Posterior vena cava (tissue), 2 donors: ENCODE results near the gene SPTBN2. TPM values are rescaled to one million over a fixed set of nuclear protein-coding genes. Genes with fewer than 3 reads are reported as not detected.

ENCODE experiments used
- total RNA-seq, 2 donors: library from RNA; stranded (reverse); fragmentation: NEBNext Ultra II Directional; extraction: Animal tissue kit (Norgen Biotek cat#: 25700); gene quantifications; one replicate each; pipeline ENCODE4 v1.2.1, GENCODE V29; 2021
- donor health status: DM: yes; HTN: yes; CAD: no.
- donor health status: DM: yes; HTN: yes; CAD: no.

Gene SPTBN2
- total RNA-seq, 2 donors from 2014 or later = 4.2 to 5.9 TPM

Other genes starting within 250 kb of the SPTBN2 start
- gene DPP3, start 248.8 kb downstream of the SPTBN2 start, total RNA-seq = 10 to 100 TPM; 27.1 to 29.4 TPM
- gene BBS1, start 218.6 kb downstream of the SPTBN2 start, total RNA-seq = 10 to 100 TPM; 23.4 to 31.1 TPM
- 1 to 10 TPM; 9.0 TPM for gene ZDHHC24, start 183.2 kb downstream of the SPTBN2 start, total RNA-seq
- gene ACTN3, start 182.3 kb downstream of the SPTBN2 start, total RNA-seq = under 1 TPM; 0.14 to 0.51 TPM
- gene CTSF, start 160.6 kb downstream of the SPTBN2 start, total RNA-seq = 10 to 100 TPM; 38.6 to 73.9 TPM
- under 1 TPM; 0.24 to 0.46 TPM for gene CCDC87, start 136.2 kb downstream of the SPTBN2 start, total RNA-seq
- gene CCS, start 136.0 kb downstream of the SPTBN2 start, total RNA-seq = 10 to 100 TPM; 18.8 to 31.8 TPM
- 10 to 100 TPM; 39.7 to 51.7 TPM for gene RBM14, start 112.6 kb downstream of the SPTBN2 start, total RNA-seq
- gene RBM4, start 90.5 kb downstream of the SPTBN2 start, total RNA-seq = 10 to 100 TPM; 63.4 to 68.9 TPM
- gene RBM4B, start 51.3 kb downstream of the SPTBN2 start, total RNA-seq = 10 to 100 TPM in 1 of 2 donors, 1 to 10 TPM in 1; 9.0 to 10.2 TPM
- gene RCE1, start 114.2 kb upstream of the SPTBN2 start, total RNA-seq = 1 to 10 TPM; 7.9 to 9.1 TPM
- gene LRFN4, start 127.8 kb upstream of the SPTBN2 start, total RNA-seq = 10 to 100 TPM; 15.0 to 16.9 TPM
- gene PC, start 229.2 kb upstream of the SPTBN2 start, total RNA-seq = 10 to 100 TPM in 1 of 2 donors, 1 to 10 TPM in 1; 5.5 to 11.6 TPM
- gene C11orf86, start 246.1 kb upstream of the SPTBN2 start, total RNA-seq = not detected